ENCODE measurements around the gene OCA2. TPM values are rescaled to one million over a fixed set of nuclear protein-coding genes. Genes with fewer than 3 reads are reported as not detected.

The OCA2 gene
- total and polyA plus RNA-seq, 2 of the 13 experiments (the other 11 are each of a cell fraction or from before 2014, with no cell fraction given): 0.02 to 0.05 TPM

DNA sequence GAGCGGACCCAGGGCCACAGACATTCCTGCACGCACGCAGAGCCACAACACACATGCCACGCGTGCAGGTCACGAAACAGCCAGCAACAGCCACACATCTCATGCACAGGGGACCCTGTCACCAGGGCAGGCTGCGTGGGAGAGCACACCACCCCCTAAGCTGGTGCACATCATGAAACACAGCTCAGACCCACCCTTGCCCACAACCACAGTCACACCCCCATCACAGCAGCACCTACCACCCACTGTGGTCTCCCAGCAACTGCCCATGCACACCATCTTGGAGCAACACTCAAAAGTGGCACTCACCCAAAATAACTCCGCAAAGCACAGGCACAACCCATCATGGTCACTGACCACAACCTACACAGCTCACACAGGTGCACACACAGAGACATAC, 75.7 kb downstream of the OCA2 start (continued):
- TF ChIP-seq ZNF292 (CRISPR knock-in tag; IDR thresholded peaks at IDR 0.05; ENCODE audit: borderline replicate concordance, low read depth) (no peak), ZNF343 (CRISPR knock-in tag; IDR thresholded peaks at IDR 0.05) (no peak), KDM4B (CRISPR knock-in tag; IDR thresholded peaks at IDR 0.05) (no peak), ZNF616 (CRISPR knock-in tag; IDR thresholded peaks at IDR 0.05; ENCODE audit: low read depth) (no peak), ZNF720 (CRISPR knock-in tag; IDR thresholded peaks at IDR 0.05) (no peak), PLRG1 (conservative IDR thresholded peaks at IDR 0.05) (no peak)
- TF ChIP-seq, protein P1, sequence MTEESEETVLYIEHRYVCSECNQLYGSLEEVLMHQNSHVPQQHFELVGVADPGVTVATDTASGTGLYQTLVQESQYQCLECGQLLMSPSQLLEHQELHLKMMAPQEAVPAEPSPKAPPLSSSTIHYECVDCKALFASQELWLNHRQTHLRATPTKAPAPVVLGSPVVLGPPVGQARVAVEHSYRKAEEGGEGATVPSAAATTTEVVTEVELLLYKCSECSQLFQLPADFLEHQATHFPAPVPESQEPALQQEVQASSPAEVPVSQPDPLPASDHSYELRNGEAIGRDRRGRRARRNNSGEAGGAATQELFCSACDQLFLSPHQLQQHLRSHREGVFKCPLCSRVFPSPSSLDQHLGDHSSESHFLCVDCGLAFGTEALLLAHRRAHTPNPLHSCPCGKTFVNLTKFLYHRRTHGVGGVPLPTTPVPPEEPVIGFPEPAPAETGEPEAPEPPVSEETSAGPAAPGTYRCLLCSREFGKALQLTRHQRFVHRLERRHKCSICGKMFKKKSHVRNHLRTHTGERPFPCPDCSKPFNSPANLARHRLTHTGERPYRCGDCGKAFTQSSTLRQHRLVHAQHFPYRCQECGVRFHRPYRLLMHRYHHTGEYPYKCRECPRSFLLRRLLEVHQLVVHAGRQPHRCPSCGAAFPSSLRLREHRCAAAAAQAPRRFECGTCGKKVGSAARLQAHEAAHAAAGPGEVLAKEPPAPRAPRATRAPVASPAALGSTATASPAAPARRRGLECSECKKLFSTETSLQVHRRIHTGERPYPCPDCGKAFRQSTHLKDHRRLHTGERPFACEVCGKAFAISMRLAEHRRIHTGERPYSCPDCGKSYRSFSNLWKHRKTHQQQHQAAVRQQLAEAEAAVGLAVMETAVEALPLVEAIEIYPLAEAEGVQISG (CRISPR knock-in tag; IDR thresholded peaks at IDR 0.05): no peak

DNA sequence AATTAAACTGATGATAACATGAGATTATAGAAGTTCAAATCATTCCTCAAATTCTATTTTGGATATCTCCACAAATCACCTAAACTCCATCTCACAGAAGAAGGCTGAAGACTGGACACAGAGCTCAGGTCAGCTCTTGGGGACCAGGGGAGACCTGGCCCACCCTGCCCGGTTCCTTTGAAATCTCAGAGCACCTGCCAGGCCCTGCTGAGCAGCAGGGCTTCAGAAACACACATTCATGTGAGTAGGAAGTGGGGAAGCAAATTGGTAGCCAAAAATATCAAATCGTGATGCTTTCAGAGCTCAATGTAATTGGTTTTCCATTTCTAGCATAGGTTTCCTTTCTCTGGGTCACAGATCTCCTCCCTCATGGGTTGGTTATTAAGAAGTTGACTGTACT, 76.2 kb downstream of the OCA2 start:
- peaks cover 13% of the 10 kb centered on the region for H3K4me1 ChIP-seq (ENCODE audit: insufficient read depth, low read length)
- H3K9ac ChIP-seq (ENCODE audit: insufficient read depth, low read depth, low read length): no peak overlapping the region
- no peaks in the 10 kb centered on the region for H4K20me1 ChIP-seq (ENCODE audit: insufficient read depth, low read length)
- ChIA-PET CTCF (ENCODE audit: low intra/inter-chr PET ratio, low total read pairs) (no interaction called here), POLR2A (no interaction called here)
- WGBS (ENCODE audit: low lambda C conversion rate): 15% methylated on average over 2 of the region's 2 CpGs
- no peaks in the 10 kb centered on the region for H3K79me2 ChIP-seq (ENCODE audit: insufficient read depth, low read length)
- TF ChIP-seq, protein P2, sequence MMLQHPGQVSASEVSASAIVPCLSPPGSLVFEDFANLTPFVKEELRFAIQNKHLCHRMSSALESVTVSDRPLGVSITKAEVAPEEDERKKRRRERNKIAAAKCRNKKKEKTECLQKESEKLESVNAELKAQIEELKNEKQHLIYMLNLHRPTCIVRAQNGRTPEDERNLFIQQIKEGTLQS (CRISPR knock-in tag; IDR thresholded peaks at IDR 0.05): no peak
- no peak for TF ChIP-seq PRMT3 (CRISPR knock-in tag; IDR thresholded peaks at IDR 0.05; ENCODE audit: borderline replicate concordance, low read depth)
- TF ChIP-seq GABPA (IDR thresholded peaks at IDR 0.05; ENCODE audit: low read depth, low read length): no peak
- TF ChIP-seq GABPA (CRISPR knock-in tag; IDR thresholded peaks at IDR 0.05; ENCODE audit: low read depth): no peak
- no peak for TF ChIP-seq HOXA7 (CRISPR knock-in tag; IDR thresholded peaks at IDR 0.05)
- TF ChIP-seq, protein P3, sequence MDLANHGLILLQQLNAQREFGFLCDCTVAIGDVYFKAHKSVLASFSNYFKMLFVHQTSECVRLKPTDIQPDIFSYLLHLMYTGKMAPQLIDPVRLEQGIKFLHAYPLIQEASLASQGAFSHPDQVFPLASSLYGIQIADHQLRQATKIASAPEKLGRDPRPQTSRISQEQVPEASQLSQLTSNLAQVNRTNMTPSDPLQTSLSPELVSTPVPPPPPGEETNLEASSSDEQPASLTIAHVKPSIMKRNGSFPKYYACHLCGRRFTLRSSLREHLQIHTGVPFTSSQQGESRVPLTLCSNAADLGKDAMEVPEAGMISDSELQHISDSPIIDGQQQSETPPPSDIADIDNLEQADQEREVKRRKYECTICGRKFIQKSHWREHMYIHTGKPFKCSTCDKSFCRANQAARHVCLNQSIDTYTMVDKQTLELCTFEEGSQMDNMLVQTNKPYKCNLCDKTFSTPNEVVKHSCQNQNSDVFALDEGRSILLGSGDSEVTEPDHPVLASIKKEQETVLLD (CRISPR knock-in tag; IDR thresholded peaks at IDR 0.05; ENCODE audit: low read depth): no peak
- TF ChIP-seq NCOA2 (CRISPR knock-in tag; IDR thresholded peaks at IDR 0.05): no peak
- no peak for TF ChIP-seq ZNF850 (CRISPR knock-in tag; conservative IDR thresholded peaks at IDR 0.05)
- no peak for TF ChIP-seq CBX1 (IDR thresholded peaks at IDR 0.05; ENCODE audit: low read depth)
- no peak for TF ChIP-seq SNAI1 (CRISPR knock-in tag; IDR thresholded peaks at IDR 0.05; ENCODE audit: borderline replicate concordance)
- no peak for TF ChIP-seq ZFP36L1 (CRISPR knock-in tag; IDR thresholded peaks at IDR 0.05)
- no peak for TF ChIP-seq ZNF256 (CRISPR knock-in tag; conservative IDR thresholded peaks at IDR 0.05)
- no peak for TF ChIP-seq ASH2L (IDR thresholded peaks at IDR 0.05; ENCODE audit: insufficient read length, low read depth, low read length)
- TF ChIP-seq ZNF816 (CRISPR knock-in tag; IDR thresholded peaks at IDR 0.05; ENCODE audit: borderline replicate concordance): no peak
- no peak overlapping the region for H3K27ac ChIP-seq (ENCODE audit: extremely low read length, insufficient read depth, low read length)
- intact Hi-C loops (cut with micrococcal nuclease; ENCODE audit: unreplicated experiment) (no loop called here), in situ Hi-C loops (cut with HindIII; ENCODE audit: extremely low pct_ligation_motif_present, low pct_unique_long_range_greater_than_20kb) (no loop called here)
- H2AFZ ChIP-seq (ENCODE audit: low read length): no peak overlapping the region
- H3K4me3 ChIP-seq (replicated peaks in 1 of 3; ENCODE audit: insufficient read depth in 1 of 3, low read depth in 2 of 3, low read length in 3 of 3): no peak overlapping the region
- no peak for DNase-seq (ENCODE audit: low spot score)
- ATAC-seq: no peak
- no peak overlapping the region for H3K4me2 ChIP-seq (ENCODE audit: low read depth, low read length)
- no peak for FAIRE-seq
- H3K9me3 ChIP-seq (ENCODE audit: low read length): no peaks in the 10 kb centered on the region
- H3K36me3 ChIP-seq (replicated peaks in 1 of 2; ENCODE audit: control insufficient read depth in 1 of 2, insufficient read depth in 2 of 2, low read length in 2 of 2): no peaks in the 10 kb centered on the region
- BruUV-seq (replicated peaks): no TSS peak
- H3K27me3 ChIP-seq (ENCODE audit: control insufficient read depth in 1 of 2, insufficient read depth in 2 of 2, low read length in 2 of 2): no peaks in the 10 kb centered on the region

All from HepG2 (cell line).